ENCODE data around the gene NAB1.

Gene NAB1

GRCh38 chr2:190618030-190618429, 30.9 kb upstream of the NAB1 start:
- Histone ChIP-seq H3K27me3 (ENCODE audit: control insufficient read depth, insufficient read depth, low read length) (no peaks in the 10 kb centered on the region), H3K4me1 (ENCODE audit: control insufficient read depth, insufficient read depth, low read length) (no peaks in the 10 kb centered on the region), H3K4me3 (ENCODE audit: low read length) (no peak overlapping the region), H3K9ac (ENCODE audit: low read depth, low read length) (no peak overlapping the region), H3K4me2 (ENCODE audit: low read length) (no peak overlapping the region), H3K36me3 (ENCODE audit: insufficient read depth, low read length) (no peaks in the 10 kb centered on the region), H3K9me3 (replicated peaks; ENCODE audit: low read length) (no peaks in the 10 kb centered on the region)

GRCh38 chr2:190625691-190626090, 23.2 kb upstream of the NAB1 start:
- peaks cover 19% of the 10 kb centered on the region for H3K4me1 ChIP-seq (ENCODE audit: control insufficient read depth, insufficient read depth, low read length)
- no peak overlapping the region for H3K4me2 ChIP-seq (ENCODE audit: low read length)
- no peaks in the 10 kb centered on the region for H3K27me3 ChIP-seq (ENCODE audit: control insufficient read depth, insufficient read depth, low read length)
- no peaks in the 10 kb centered on the region for H3K9me3 ChIP-seq (replicated peaks; ENCODE audit: low read length)
- H3K36me3 ChIP-seq (ENCODE audit: insufficient read depth, low read length), result no peaks in the 10 kb centered on the region
- H3K4me3 ChIP-seq (ENCODE audit: low read length), result no peak overlapping the region
- H3K9ac ChIP-seq (ENCODE audit: low read depth, low read length), result no peak overlapping the region

GRCh38 chr2:190626641-190627210, 22.2 kb upstream of the NAB1 start:
- Histone ChIP-seq H3K4me1 (ENCODE audit: control insufficient read depth, insufficient read depth, low read length) (peaks cover 19% of the 10 kb centered on the region), H3K9me3 (replicated peaks; ENCODE audit: low read length) (no peaks in the 10 kb centered on the region), H3K27me3 (ENCODE audit: control insufficient read depth, insufficient read depth, low read length) (no peaks in the 10 kb centered on the region), H3K4me3 (ENCODE audit: low read length) (no peak overlapping the region), H3K4me2 (ENCODE audit: low read length) (no peak overlapping the region), H3K9ac (ENCODE audit: low read depth, low read length) (no peak overlapping the region), H3K36me3 (ENCODE audit: insufficient read depth, low read length) (no peaks in the 10 kb centered on the region)

DNA sequence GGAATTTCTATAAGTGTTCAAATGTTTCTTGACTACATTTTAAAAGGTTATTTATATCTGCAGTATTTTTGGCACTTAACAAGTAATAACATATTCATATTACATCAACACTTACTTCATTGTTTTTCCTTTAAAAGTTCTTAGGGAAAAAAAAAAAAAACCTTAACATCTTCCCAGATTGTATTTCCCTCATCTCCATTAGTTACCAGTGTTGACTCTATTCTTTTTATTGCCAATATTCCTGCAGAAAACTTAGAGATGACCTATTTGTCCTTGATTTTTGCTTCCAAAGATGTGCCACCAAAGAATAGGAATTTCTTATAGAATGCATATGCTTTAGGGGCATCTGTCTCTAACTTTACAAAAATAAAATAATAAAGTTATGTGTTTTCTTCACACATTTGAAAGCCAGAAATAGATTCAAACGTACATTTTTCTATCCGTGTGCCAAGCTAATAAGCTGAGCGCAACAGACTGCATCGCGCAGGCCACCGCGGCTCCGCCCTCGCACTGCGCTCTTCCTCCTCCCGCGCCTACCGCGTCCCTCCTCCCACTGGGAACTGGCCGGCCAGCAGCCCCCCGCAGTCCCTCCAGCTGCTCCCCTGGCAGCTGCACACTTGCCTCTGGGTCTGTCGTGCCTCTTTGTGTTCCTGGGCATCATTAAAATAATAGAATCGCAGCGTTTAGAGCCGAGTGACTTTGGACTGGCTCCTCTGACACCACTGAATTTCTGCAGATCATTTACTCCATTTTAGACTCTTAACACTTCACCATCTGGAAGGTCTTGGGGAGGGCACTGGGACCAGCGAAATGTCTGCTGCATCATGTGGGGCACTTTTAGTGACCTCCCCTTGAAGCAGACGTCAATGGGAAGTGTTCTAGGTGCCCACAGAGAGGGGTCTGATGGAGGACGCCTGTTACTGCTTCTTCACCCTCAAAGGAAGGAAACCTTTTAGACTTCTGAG, 21.2 kb upstream of the NAB1 start:
- no peaks in the 10 kb centered on the region for H3K9me3 ChIP-seq (replicated peaks; ENCODE audit: low read length)
- H3K36me3 ChIP-seq (ENCODE audit: insufficient read depth, low read length), result no peaks in the 10 kb centered on the region
- H3K4me1 ChIP-seq (ENCODE audit: control insufficient read depth, insufficient read depth, low read length), result peaks cover 19% of the 10 kb centered on the region
- peak overlapping the region; percentile 84 for H3K4me2 ChIP-seq (ENCODE audit: low read length)
- H3K27me3 ChIP-seq (ENCODE audit: control insufficient read depth, insufficient read depth, low read length), result no peaks in the 10 kb centered on the region
- H3K4me3 ChIP-seq (ENCODE audit: low read length), result peak overlapping the region; percentile 69
- H3K9ac ChIP-seq (ENCODE audit: low read depth, low read length), result peak overlapping the region; percentile 31

- H3K4me3 ChIP-seq (ENCODE audit: low read length), result no peak overlapping the region
- peak overlapping the region; percentile 84 for H3K4me2 ChIP-seq (ENCODE audit: low read length)
- no peaks in the 10 kb centered on the region for H3K9me3 ChIP-seq (replicated peaks; ENCODE audit: low read length)
- no peak overlapping the region for H3K9ac ChIP-seq (ENCODE audit: low read depth, low read length)
- H3K36me3 ChIP-seq (ENCODE audit: insufficient read depth, low read length), result no peaks in the 10 kb centered on the region
- peaks cover 19% of the 10 kb centered on the region for H3K4me1 ChIP-seq (ENCODE audit: control insufficient read depth, insufficient read depth, low read length)
- no peaks in the 10 kb centered on the region for H3K27me3 ChIP-seq (ENCODE audit: control insufficient read depth, insufficient read depth, low read length)
Observed at GRCh38 chr2:190628591-190629319, 20.1 kb upstream of the NAB1 start.

GRCh38 chr2:190634381-190634780, 14.5 kb upstream of the NAB1 start:
- Histone ChIP-seq H3K36me3 (ENCODE audit: insufficient read depth, low read length) (no peaks in the 10 kb centered on the region), H3K4me1 (ENCODE audit: control insufficient read depth, insufficient read depth, low read length) (peaks cover 27% of the 10 kb centered on the region), H3K27me3 (ENCODE audit: control insufficient read depth, insufficient read depth, low read length) (no peaks in the 10 kb centered on the region), H3K4me3 (ENCODE audit: low read length) (no peak overlapping the region), H3K4me2 (ENCODE audit: low read length) (no peak overlapping the region), H3K9me3 (replicated peaks; ENCODE audit: low read length) (no peaks in the 10 kb centered on the region), H3K9ac (ENCODE audit: low read depth, low read length) (no peak overlapping the region)

DNA sequence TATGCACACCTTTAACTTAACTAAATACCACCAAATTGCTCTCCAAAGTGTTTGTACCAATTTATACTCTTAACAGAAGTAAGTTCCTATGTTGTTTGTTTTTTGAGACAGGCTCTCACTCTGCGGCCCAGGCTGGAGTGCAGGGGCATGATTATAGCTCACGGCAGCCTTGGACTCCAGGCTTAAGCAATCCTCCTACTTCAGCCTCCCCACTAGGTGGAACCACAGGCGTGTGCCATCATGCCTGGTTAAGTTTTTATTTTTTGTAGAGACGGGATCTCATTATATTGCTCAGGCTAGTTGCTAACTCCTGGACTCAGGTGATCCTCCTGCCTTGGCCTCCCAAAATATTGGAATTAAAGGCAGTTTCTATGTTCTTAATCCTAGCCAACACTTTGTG, 13.1 kb upstream of the NAB1 start:
- no peaks in the 10 kb centered on the region for H3K27me3 ChIP-seq (ENCODE audit: control insufficient read depth, insufficient read depth, low read length)
- no peaks in the 10 kb centered on the region for H3K36me3 ChIP-seq (ENCODE audit: insufficient read depth, low read length)
- H3K4me2 ChIP-seq (ENCODE audit: low read length), result no peak overlapping the region
- H3K9me3 ChIP-seq (replicated peaks; ENCODE audit: low read length), result no peaks in the 10 kb centered on the region
- no peak overlapping the region for H3K4me3 ChIP-seq (ENCODE audit: low read length)
- H3K4me1 ChIP-seq (ENCODE audit: control insufficient read depth, insufficient read depth, low read length), result peaks cover 27% of the 10 kb centered on the region
- H3K9ac ChIP-seq (ENCODE audit: low read depth, low read length), result no peak overlapping the region

DNA sequence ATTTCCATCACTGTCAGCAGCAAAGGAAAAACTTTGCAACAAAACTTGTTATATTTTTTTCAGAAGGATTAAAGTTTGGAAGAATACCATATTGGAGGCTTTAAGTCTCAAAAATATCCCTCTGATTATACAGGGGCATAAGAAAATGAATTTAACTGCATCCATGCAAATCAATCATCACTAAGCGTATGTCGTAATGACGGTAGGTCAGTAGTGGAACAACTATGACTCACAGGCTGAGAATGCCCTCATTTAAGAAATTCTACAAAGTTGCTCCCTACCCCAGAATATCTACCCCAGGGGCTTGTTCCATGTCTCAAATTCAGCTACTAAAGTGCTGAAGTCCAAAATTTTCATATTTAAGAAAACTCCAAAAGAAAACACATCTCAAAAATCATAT, 12.5 kb upstream of the NAB1 start:
- peaks cover 27% of the 10 kb centered on the region for H3K4me1 ChIP-seq (ENCODE audit: control insufficient read depth, insufficient read depth, low read length)
- H3K9me3 ChIP-seq (replicated peaks; ENCODE audit: low read length), result no peaks in the 10 kb centered on the region
- H3K4me3 ChIP-seq (ENCODE audit: low read length), result no peak overlapping the region
- H3K4me2 ChIP-seq (ENCODE audit: low read length), result peak overlapping the region; percentile 7
- no peaks in the 10 kb centered on the region for H3K36me3 ChIP-seq (ENCODE audit: insufficient read depth, low read length)
- no peaks in the 10 kb centered on the region for H3K27me3 ChIP-seq (ENCODE audit: control insufficient read depth, insufficient read depth, low read length)
- no peak overlapping the region for H3K9ac ChIP-seq (ENCODE audit: low read depth, low read length)

- H3K4me3 ChIP-seq (ENCODE audit: low read length), result no peak overlapping the region
- H3K4me2 ChIP-seq (ENCODE audit: low read length), result no peak overlapping the region
- H3K27me3 ChIP-seq (ENCODE audit: control insufficient read depth, insufficient read depth, low read length), result no peaks in the 10 kb centered on the region
- H3K9ac ChIP-seq (ENCODE audit: low read depth, low read length), result no peak overlapping the region
- peaks cover 27% of the 10 kb centered on the region for H3K4me1 ChIP-seq (ENCODE audit: control insufficient read depth, insufficient read depth, low read length)
- no peaks in the 10 kb centered on the region for H3K36me3 ChIP-seq (ENCODE audit: insufficient read depth, low read length)
- H3K9me3 ChIP-seq (replicated peaks; ENCODE audit: low read length), result no peaks in the 10 kb centered on the region
Observed at GRCh38 chr2:190637281-190637734, 11.6 kb upstream of the NAB1 start.

DNA sequence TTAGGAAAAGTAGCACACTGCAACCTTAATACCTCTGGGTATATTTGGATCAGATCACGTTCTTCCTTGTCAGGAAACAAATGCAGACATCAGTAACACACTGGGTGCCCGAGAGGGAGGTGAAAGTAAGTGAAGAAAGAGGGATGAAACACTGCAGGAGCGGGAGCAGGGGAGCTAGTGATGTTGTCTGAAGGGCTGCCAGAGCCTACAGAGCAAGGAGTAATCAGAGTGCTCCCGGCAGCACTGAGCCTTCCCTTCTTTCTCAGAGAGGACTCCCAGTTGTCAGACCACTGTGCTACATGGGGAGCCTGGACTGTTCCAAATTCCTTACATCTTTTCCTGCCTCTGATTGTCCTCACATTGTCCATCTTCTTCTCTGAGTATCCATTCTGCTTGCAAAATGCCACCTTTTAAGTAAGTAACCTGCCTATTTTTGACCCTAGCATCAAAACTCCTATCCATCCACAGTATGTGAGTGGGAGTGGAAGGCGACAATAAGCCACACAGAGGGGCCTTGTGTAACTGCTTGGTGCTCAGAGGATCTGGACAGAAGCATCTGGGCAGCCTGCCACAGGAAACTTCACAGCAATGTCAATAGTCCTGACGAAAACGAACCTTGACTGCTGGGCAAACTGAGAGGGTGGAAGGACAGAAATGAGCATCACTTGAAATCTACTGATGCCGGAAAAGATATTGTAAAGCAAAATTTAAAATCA, 10.8 kb upstream of the NAB1 start:
- no peaks in the 10 kb centered on the region for H3K9me3 ChIP-seq (replicated peaks; ENCODE audit: low read length)
- no peak overlapping the region for H3K9ac ChIP-seq (ENCODE audit: low read depth, low read length)
- peaks cover 27% of the 10 kb centered on the region for H3K4me1 ChIP-seq (ENCODE audit: control insufficient read depth, insufficient read depth, low read length)
- H3K4me3 ChIP-seq (ENCODE audit: low read length), result no peak overlapping the region
- H3K4me2 ChIP-seq (ENCODE audit: low read length), result no peak overlapping the region
- no peaks in the 10 kb centered on the region for H3K27me3 ChIP-seq (ENCODE audit: control insufficient read depth, insufficient read depth, low read length)
- H3K36me3 ChIP-seq (ENCODE audit: insufficient read depth, low read length), result no peaks in the 10 kb centered on the region

GRCh38 chr2:190640117-190640516, 8.8 kb upstream of the NAB1 start:
- H3K4me1 ChIP-seq (ENCODE audit: control insufficient read depth, insufficient read depth, low read length), result peaks cover 27% of the 10 kb centered on the region
- no peaks in the 10 kb centered on the region for H3K36me3 ChIP-seq (ENCODE audit: insufficient read depth, low read length)
- H3K9ac ChIP-seq (ENCODE audit: low read depth, low read length), result no peak overlapping the region
- H3K4me3 ChIP-seq (ENCODE audit: low read length), result no peak overlapping the region
- no peak overlapping the region for H3K4me2 ChIP-seq (ENCODE audit: low read length)
- no peaks in the 10 kb centered on the region for H3K27me3 ChIP-seq (ENCODE audit: control insufficient read depth, insufficient read depth, low read length)
- no peaks in the 10 kb centered on the region for H3K9me3 ChIP-seq (replicated peaks; ENCODE audit: low read length)
